GM18873 (cell line): ENCODE measurements around the gene SPDYE4.

Source experiments
- ATAC-seq: cut with Tn5 transposase; IDR thresholded peaks from one replicate; pipeline ENCODE4 v1.9.1; 2021; ENCODE audit warnings: mild to moderate bottlenecking, moderate library complexity, moderate number of reproducible peaks; ENCODE audit not compliant: unreplicated experiment, low FRiP score

Gene SPDYE4

GRCh38 chr17:8713878-8714277 lies 44.5 kb downstream of the SPDYE4 start:
- no peak for ATAC-seq

GRCh38 chr17:8713315-8713714 lies 45.0 kb downstream of the SPDYE4 start:
- no peak for ATAC-seq

- no peak for ATAC-seq
These were observed 45.6 kb downstream of the SPDYE4 start for GRCh38 chr17:8712698-8713097.

GRCh38 chr17:8711291-8711690 lies 47.1 kb downstream of the SPDYE4 start:
- ATAC-seq = no peak

GRCh38 chr17:8710813-8711212 lies 47.5 kb downstream of the SPDYE4 start:
- no peak for ATAC-seq

- ATAC-seq = no peak
These were observed 49.3 kb downstream of the SPDYE4 start for GRCh38 chr17:8709006-8709405.

- ATAC-seq = no peak
These were observed 50.3 kb downstream of the SPDYE4 start for GRCh38 chr17:8708025-8708461.

GRCh38 chr17:8707332-8708024 lies 50.9 kb downstream of the SPDYE4 start:
- ATAC-seq = no peak

- no peak for ATAC-seq
These were observed 51.9 kb downstream of the SPDYE4 start for GRCh38 chr17:8706431-8706830.

- no peak for ATAC-seq
These were observed 52.9 kb downstream of the SPDYE4 start for GRCh38 chr17:8705427-8705826.

- no peak for ATAC-seq
These were observed 55.3 kb downstream of the SPDYE4 start for GRCh38 chr17:8703001-8703400.

GRCh38 chr17:8701754-8702153 lies 56.6 kb downstream of the SPDYE4 start:
- ATAC-seq = no peak

GRCh38 chr17:8701221-8701620 lies 57.1 kb downstream of the SPDYE4 start:
- no peak for ATAC-seq
